Body of pancreas (tissue), 4 donors: ENCODE results near the gene IGFBP7.

Experiments used
- POLR2A ChIP-seq, 3 donors: fragments of 450-650 bp; IDR thresholded peaks; one replicate each; pipeline ENCODE4 v1.6.1; 2016; ENCODE audit warnings: antibody characterized with exemption in 3 of 3, mild to moderate bottlenecking in 2 of 3
- TF ChIP-seq, protein P1 (sequence below), 7 experiments: fragments of 450-650 bp in 4 of 7; fragments of 200-600 bp in 3 of 7; sonication (generic) in 3 of 7; IDR thresholded peaks; one replicate each; pipeline ENCODE4 v1.5.1; 2016 to 2019; ENCODE audit warnings: antibody characterized with exemption in 7 of 7

DNA sequence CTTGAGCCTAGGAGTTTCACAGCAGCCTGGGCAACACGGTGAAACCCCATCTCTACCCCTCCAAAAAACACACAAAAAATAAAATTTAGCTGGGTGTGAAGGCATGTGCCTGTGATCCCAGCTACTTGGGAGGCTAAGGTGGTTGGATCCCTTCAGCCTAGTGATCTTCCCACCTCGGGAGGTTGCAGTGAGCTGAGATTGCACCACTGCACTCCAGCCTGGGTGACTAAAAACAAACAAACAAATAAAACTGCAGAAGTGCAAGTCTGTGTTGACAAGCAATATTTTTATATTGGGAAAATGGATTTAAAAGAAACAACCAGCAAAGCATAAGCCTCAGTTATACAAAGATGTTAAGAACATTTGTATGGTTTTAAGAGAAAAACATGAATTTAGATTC lies 46.1 kb downstream of the IGFBP7 start:
- no peak for TF ChIP-seq POLR2A (IDR thresholded peaks at IDR 0.05)
- TF ChIP-seq, protein P1, sequence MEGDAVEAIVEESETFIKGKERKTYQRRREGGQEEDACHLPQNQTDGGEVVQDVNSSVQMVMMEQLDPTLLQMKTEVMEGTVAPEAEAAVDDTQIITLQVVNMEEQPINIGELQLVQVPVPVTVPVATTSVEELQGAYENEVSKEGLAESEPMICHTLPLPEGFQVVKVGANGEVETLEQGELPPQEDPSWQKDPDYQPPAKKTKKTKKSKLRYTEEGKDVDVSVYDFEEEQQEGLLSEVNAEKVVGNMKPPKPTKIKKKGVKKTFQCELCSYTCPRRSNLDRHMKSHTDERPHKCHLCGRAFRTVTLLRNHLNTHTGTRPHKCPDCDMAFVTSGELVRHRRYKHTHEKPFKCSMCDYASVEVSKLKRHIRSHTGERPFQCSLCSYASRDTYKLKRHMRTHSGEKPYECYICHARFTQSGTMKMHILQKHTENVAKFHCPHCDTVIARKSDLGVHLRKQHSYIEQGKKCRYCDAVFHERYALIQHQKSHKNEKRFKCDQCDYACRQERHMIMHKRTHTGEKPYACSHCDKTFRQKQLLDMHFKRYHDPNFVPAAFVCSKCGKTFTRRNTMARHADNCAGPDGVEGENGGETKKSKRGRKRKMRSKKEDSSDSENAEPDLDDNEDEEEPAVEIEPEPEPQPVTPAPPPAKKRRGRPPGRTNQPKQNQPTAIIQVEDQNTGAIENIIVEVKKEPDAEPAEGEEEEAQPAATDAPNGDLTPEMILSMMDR (IDR thresholded peaks at IDR 0.05) = no peak
